Neural cell (in vitro differentiated cells): ENCODE data around the gene SCP2. TPM values are rescaled to one million over a fixed set of nuclear protein-coding genes. Genes with fewer than 3 reads are reported as not detected.

Experiments used
- H2AFZ ChIP-seq: fragments of 200-600, 300-800 bp; sonication (generic), shearing (Covaris generic); 2 replicates; pipeline ENCODE4 v1.6.0; 2014; ENCODE audit warnings: low read depth, mild to moderate bottlenecking, antibody characterized with exemption, low read length, moderate library complexity
- H3F3A ChIP-seq: fragments of 200-600 bp; shearing (Covaris generic); 2 replicates; pipeline ENCODE4 v1.6.1; 2016; ENCODE audit warnings: mild to moderate bottlenecking, moderate library complexity, mixed read lengths, antibody characterized with exemption, low read length; ENCODE audit not compliant: insufficient read depth, poor library complexity, severe bottlenecking
- H3K27ac ChIP-seq: fragments of 200-600, 300-800 bp; sonication (generic), shearing (Covaris generic); 2 replicates; pipeline ENCODE4 v1.5.1; 2014; ENCODE audit warnings: mild to moderate bottlenecking, low read length, moderate library complexity
- H3K27me3 ChIP-seq: fragments of 300-800, 200-600 bp; sonication (generic), shearing (Covaris generic); 2 replicates; pipeline ENCODE4 v1.6.0; 2014; ENCODE audit warnings: mild to moderate bottlenecking, low read depth, low read length, moderate library complexity; ENCODE audit not compliant: insufficient read depth
- H3K36me3 ChIP-seq: fragments of 300-800, 200-600 bp; sonication (generic), shearing (Covaris generic); 2 replicates; pipeline ENCODE4 v1.5.1; 2014; ENCODE audit warnings: mild to moderate bottlenecking, antibody characterized with exemption, low read length, moderate library complexity; ENCODE audit not compliant: insufficient read depth
- H3K4me2 ChIP-seq: fragments of 300-800, 200-600 bp; sonication (generic), shearing (Covaris generic); 2 replicates; pipeline ENCODE4 v1.6.0; 2014; ENCODE audit warnings: mild to moderate bottlenecking, low read length
- H3K4me3 ChIP-seq: fragments of 300-800, 200-600 bp; sonication (generic), shearing (Covaris generic); 2 replicates; pipeline ENCODE4 v1.5.1; 2014; ENCODE audit warnings: mild to moderate bottlenecking, low read length, moderate library complexity
- H3K79me2 ChIP-seq: fragments of 200-600 bp; shearing (Covaris generic); replicated peaks from 2 replicates; pipeline ENCODE4 v1.6.0; 2014; ENCODE audit warnings: mild to moderate bottlenecking, low read length, moderate library complexity; ENCODE audit not compliant: insufficient read depth
- H3K9ac ChIP-seq: fragments of 300-800, 200-600 bp; sonication (generic), shearing (Covaris generic); 2 replicates; pipeline ENCODE4 v1.6.1; 2016; ENCODE audit warnings: mild to moderate bottlenecking, low read length, mixed read lengths
- H3K9me2 ChIP-seq: fragments of 200-600 bp; shearing (Covaris generic); 2 replicates; pipeline ENCODE4 v1.6.1; 2016; ENCODE audit warnings: mild to moderate bottlenecking, low read length, mixed read lengths; ENCODE audit not compliant: insufficient read depth
- H3K9me3 ChIP-seq: fragments of 200-600, 300-800 bp; sonication (generic), shearing (Covaris generic); 2 replicates; pipeline ENCODE4 v1.6.1; 2016; ENCODE audit warnings: mild to moderate bottlenecking, mixed run types, low read length, moderate library complexity, mixed read lengths
- H4K20me1 ChIP-seq: fragments of 200-600 bp; shearing (Covaris generic); 2 replicates; pipeline ENCODE4 v1.6.1; 2016; ENCODE audit warnings: mild to moderate bottlenecking, mixed run types; ENCODE audit not compliant: insufficient read depth
- EP300 ChIP-seq: fragments of 450-650 bp; conservative IDR thresholded peaks from 2 replicates; pipeline ENCODE4 v1.6.1; 2014; ENCODE audit warnings: antibody characterized with exemption, mild to moderate bottlenecking, moderate library complexity; ENCODE audit not compliant: poor library complexity, severe bottlenecking
- EZH2 ChIP-seq: fragments of 200-600, 300-800 bp; shearing (Covaris generic), sonication (generic); IDR thresholded peaks from 2 replicates; pipeline ENCODE4 v1.6.1; 2014; ENCODE audit warnings: antibody characterized with exemption, low read length, borderline replicate concordance, mild to moderate bottlenecking; ENCODE audit not compliant: insufficient read depth, poor library complexity, severe bottlenecking
- MXI1 ChIP-seq: fragments of 450-650 bp; conservative IDR thresholded peaks from 2 replicates; pipeline ENCODE4 v1.6.1; 2014; ENCODE audit warnings: antibody characterized with exemption, mild to moderate bottlenecking; ENCODE audit not compliant: poor library complexity, severe bottlenecking
- POLR2AphosphoS5 ChIP-seq: IDR thresholded peaks from 2 replicates; pipeline ENCODE4 v1.6.1; 2012
- RAD21 ChIP-seq: fragments of 450-650 bp; conservative IDR thresholded peaks from 2 replicates; pipeline ENCODE4 v1.6.1; 2014; ENCODE audit warnings: antibody characterized with exemption, mild to moderate bottlenecking, moderate library complexity
- SMC3 ChIP-seq: fragments of 450-650 bp; conservative IDR thresholded peaks from 2 replicates; pipeline ENCODE4 v1.6.1; 2014; ENCODE audit warnings: antibody characterized with exemption, mild to moderate bottlenecking, moderate library complexity; ENCODE audit not compliant: poor library complexity
- polyA plus RNA-seq: library from polyadenylated mRNA; depleted of rRNA; stranded (reverse); fragments of >200 nt; gene quantifications from 2 replicates; pipeline ENCODE4 v1.2.3, GENCODE V29; 2014
- TF ChIP-seq, protein P1 (sequence below): IDR thresholded peaks from 2 replicates; pipeline ENCODE4 v1.6.1; 2012; ENCODE audit warnings: borderline replicate concordance
- TF ChIP-seq, protein P2 (sequence below): fragments of 450-650 bp; IDR thresholded peaks from 2 replicates; pipeline ENCODE4 v1.5.1; 2014; ENCODE audit warnings: antibody characterized with exemption, mild to moderate bottlenecking, moderate library complexity; ENCODE audit not compliant: poor library complexity, severe bottlenecking

Gene SCP2
- polyA plus RNA-seq, 1 donor from 2014 or later: 182 TPM

DNA sequence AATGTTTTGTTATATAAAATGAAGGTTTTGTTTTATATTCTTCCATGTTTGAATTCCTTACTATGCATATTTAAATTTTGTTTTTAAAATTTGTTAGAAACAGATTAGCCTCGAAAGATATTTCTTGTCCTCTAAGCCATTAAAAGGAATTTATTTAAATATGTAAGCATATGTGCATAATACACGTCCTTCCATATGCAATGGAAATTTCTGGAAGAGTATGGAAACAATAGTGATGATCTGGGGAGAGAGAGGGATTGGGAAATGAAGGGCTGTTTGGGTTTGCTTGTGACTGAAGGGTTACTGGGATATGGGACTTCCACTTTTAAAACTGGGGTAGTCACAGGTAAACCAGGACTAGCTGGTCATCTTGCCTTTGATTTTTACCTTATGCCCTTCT is 26.7 kb upstream of the SCP2 start:
- no peak overlapping the region for H2AFZ ChIP-seq
- no peaks in the 10 kb centered on the region for H3K9me2 ChIP-seq
- no peak overlapping the region for H3K27ac ChIP-seq
- H4K20me1 ChIP-seq: no peaks in the 10 kb centered on the region
- H3K4me3 ChIP-seq: no peak overlapping the region
- TF ChIP-seq SMC3 (no peak), POLR2AphosphoS5 (no peak), EP300 (no peak), RAD21 (no peak), MXI1 (no peak), EZH2 (no peak)
- TF ChIP-seq, protein P1, sequence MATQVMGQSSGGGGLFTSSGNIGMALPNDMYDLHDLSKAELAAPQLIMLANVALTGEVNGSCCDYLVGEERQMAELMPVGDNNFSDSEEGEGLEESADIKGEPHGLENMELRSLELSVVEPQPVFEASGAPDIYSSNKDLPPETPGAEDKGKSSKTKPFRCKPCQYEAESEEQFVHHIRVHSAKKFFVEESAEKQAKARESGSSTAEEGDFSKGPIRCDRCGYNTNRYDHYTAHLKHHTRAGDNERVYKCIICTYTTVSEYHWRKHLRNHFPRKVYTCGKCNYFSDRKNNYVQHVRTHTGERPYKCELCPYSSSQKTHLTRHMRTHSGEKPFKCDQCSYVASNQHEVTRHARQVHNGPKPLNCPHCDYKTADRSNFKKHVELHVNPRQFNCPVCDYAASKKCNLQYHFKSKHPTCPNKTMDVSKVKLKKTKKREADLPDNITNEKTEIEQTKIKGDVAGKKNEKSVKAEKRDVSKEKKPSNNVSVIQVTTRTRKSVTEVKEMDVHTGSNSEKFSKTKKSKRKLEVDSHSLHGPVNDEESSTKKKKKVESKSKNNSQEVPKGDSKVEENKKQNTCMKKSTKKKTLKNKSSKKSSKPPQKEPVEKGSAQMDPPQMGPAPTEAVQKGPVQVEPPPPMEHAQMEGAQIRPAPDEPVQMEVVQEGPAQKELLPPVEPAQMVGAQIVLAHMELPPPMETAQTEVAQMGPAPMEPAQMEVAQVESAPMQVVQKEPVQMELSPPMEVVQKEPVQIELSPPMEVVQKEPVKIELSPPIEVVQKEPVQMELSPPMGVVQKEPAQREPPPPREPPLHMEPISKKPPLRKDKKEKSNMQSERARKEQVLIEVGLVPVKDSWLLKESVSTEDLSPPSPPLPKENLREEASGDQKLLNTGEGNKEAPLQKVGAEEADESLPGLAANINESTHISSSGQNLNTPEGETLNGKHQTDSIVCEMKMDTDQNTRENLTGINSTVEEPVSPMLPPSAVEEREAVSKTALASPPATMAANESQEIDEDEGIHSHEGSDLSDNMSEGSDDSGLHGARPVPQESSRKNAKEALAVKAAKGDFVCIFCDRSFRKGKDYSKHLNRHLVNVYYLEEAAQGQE: no peak
- TF ChIP-seq, protein P2, sequence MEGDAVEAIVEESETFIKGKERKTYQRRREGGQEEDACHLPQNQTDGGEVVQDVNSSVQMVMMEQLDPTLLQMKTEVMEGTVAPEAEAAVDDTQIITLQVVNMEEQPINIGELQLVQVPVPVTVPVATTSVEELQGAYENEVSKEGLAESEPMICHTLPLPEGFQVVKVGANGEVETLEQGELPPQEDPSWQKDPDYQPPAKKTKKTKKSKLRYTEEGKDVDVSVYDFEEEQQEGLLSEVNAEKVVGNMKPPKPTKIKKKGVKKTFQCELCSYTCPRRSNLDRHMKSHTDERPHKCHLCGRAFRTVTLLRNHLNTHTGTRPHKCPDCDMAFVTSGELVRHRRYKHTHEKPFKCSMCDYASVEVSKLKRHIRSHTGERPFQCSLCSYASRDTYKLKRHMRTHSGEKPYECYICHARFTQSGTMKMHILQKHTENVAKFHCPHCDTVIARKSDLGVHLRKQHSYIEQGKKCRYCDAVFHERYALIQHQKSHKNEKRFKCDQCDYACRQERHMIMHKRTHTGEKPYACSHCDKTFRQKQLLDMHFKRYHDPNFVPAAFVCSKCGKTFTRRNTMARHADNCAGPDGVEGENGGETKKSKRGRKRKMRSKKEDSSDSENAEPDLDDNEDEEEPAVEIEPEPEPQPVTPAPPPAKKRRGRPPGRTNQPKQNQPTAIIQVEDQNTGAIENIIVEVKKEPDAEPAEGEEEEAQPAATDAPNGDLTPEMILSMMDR: no peak
- H3F3A ChIP-seq: no peaks in the 10 kb centered on the region
- H3K36me3 ChIP-seq: no peaks in the 10 kb centered on the region
- no peaks in the 10 kb centered on the region for H3K79me2 ChIP-seq
- H3K9me3 ChIP-seq: no peaks in the 10 kb centered on the region
- H3K27me3 ChIP-seq: no peaks in the 10 kb centered on the region
- no peak overlapping the region for H3K4me2 ChIP-seq
- no peak overlapping the region for H3K9ac ChIP-seq

- H3K9me2 ChIP-seq: no peaks in the 10 kb centered on the region
- no peak overlapping the region for H3K9ac ChIP-seq
- no peaks in the 10 kb centered on the region for H3K27me3 ChIP-seq
- no peak overlapping the region for H3K4me2 ChIP-seq
- no peaks in the 10 kb centered on the region for H4K20me1 ChIP-seq
- H3F3A ChIP-seq: no peaks in the 10 kb centered on the region
- H3K9me3 ChIP-seq: no peaks in the 10 kb centered on the region
- no peaks in the 10 kb centered on the region for H3K79me2 ChIP-seq
- no peak overlapping the region for H3K27ac ChIP-seq
- H2AFZ ChIP-seq: no peak overlapping the region
- H3K4me3 ChIP-seq: no peak overlapping the region
- no peaks in the 10 kb centered on the region for H3K36me3 ChIP-seq
- TF ChIP-seq EP300 (no peak), SMC3 (no peak)
Observed at GRCh38 chr1:52901384-52901783, 25.7 kb upstream of the SCP2 start.
